Astrocyte (in vitro differentiated cells and primary cell): ENCODE measurements around the gene LMTK2. TPM values are rescaled to one million over a fixed set of nuclear protein-coding genes. Genes with fewer than 3 reads are reported as not detected.

Experiments used
- DNase-seq: peaks from one replicate; pipeline ENCODE4 v3.0.0-alpha.2; 2010; ENCODE audit warnings: low read depth
- FAIRE-seq: peaks from 2 replicates; lab custom pipeline; 2011; peaks lifted over from hg19 to GRCh38; lab: Jason Lieb, UNC
- H2AFZ ChIP-seq: 2 replicates; pipeline ENCODE4 v1.6.0; 2012; ENCODE audit warnings: low read depth, low read length, inconsistent platforms
- H3K27ac ChIP-seq: 2 replicates; pipeline ENCODE4 v1.5.1; 2011; ENCODE audit warnings: low read depth, low read length, inconsistent platforms
- H3K27me3 ChIP-seq: 2 replicates; pipeline ENCODE4 v1.6.0; 2011; ENCODE audit warnings: low read length, inconsistent platforms; ENCODE audit not compliant: insufficient read depth
- H3K36me3 ChIP-seq: 2 replicates; pipeline ENCODE4 v1.5.1; 2011; ENCODE audit warnings: low read length, inconsistent platforms; ENCODE audit not compliant: insufficient read depth
- H3K4me1 ChIP-seq: 2 replicates; pipeline ENCODE4 v1.5.1; 2011; ENCODE audit warnings: low read length, inconsistent platforms; ENCODE audit not compliant: insufficient read depth
- H3K4me2 ChIP-seq: 2 replicates; pipeline ENCODE4 v1.6.0; 2012; ENCODE audit warnings: low read length, inconsistent platforms
- H3K4me3 ChIP-seq: 2 replicates; pipeline ENCODE4 v1.5.1; 2011; ENCODE audit warnings: low read depth, mild to moderate bottlenecking, low read length, inconsistent platforms; ENCODE audit not compliant: insufficient read depth
- H3K79me2 ChIP-seq: 2 replicates; pipeline ENCODE4 v1.6.0; 2012; ENCODE audit warnings: mild to moderate bottlenecking, low read length, inconsistent platforms; ENCODE audit not compliant: insufficient read depth
- H3K9ac ChIP-seq: 2 replicates; pipeline ENCODE4 v1.6.0; 2012; ENCODE audit warnings: mild to moderate bottlenecking, low read length, inconsistent platforms
- H3K9me3 ChIP-seq: 2 replicates; pipeline ENCODE4 v1.5.1; 2012; ENCODE audit warnings: low read depth, mild to moderate bottlenecking, low read length, inconsistent platforms; ENCODE audit not compliant: insufficient read depth
- H4K20me1 ChIP-seq: 2 replicates; pipeline ENCODE4 v1.6.0; 2012; ENCODE audit warnings: low read length, inconsistent platforms; ENCODE audit not compliant: insufficient read depth
- H3K27ac Mint-ChIP-seq: one replicate; pipeline ENCODE4 v1.8.0; 2021; ENCODE audit warnings: mild to moderate bottlenecking, mixed read lengths; ENCODE audit not compliant: unreplicated experiment
- H3K27me3 Mint-ChIP-seq: one replicate; pipeline ENCODE4 v1.8.0; 2021; ENCODE audit warnings: low read depth, mixed read lengths; ENCODE audit not compliant: unreplicated experiment
- H3K36me3 Mint-ChIP-seq: one replicate; pipeline ENCODE4 v1.8.0; 2021; ENCODE audit warnings: low read depth, mixed read lengths; ENCODE audit not compliant: unreplicated experiment
- H3K4me1 Mint-ChIP-seq: one replicate; pipeline ENCODE4 v1.8.0; 2021; ENCODE audit warnings: low read depth, mixed read lengths; ENCODE audit not compliant: unreplicated experiment
- H3K4me3 Mint-ChIP-seq: one replicate; pipeline ENCODE4 v1.8.0; 2021; ENCODE audit warnings: mild to moderate bottlenecking, moderate library complexity, mixed read lengths; ENCODE audit not compliant: unreplicated experiment
- H3K9me3 Mint-ChIP-seq: one replicate; pipeline ENCODE4 v1.8.0; 2021; ENCODE audit warnings: mild to moderate bottlenecking, mixed read lengths; ENCODE audit not compliant: unreplicated experiment
- CTCF ChIP-seq: IDR thresholded peaks from 2 replicates; pipeline ENCODE4 v1.5.1; 2011; ENCODE audit warnings: low read depth, mild to moderate bottlenecking, inconsistent platforms, low read length, moderate library complexity; ENCODE audit not compliant: insufficient read depth
- EZH2 ChIP-seq: IDR thresholded peaks from 2 replicates; pipeline ENCODE4 v1.6.1; 2012; ENCODE audit warnings: mild to moderate bottlenecking, low read length, inconsistent platforms; ENCODE audit not compliant: insufficient read depth
- total RNA-seq: library from RNA; stranded (reverse); gene quantifications from 2 replicates; pipeline ENCODE4 v1.2.1, GENCODE V29; 2021

The LMTK2 gene
- total RNA-seq, 1 donor from 2014 or later: 15.2 TPM

- no peaks in the 10 kb centered on the region for H3K4me1 ChIP-seq
- no peak for DNase-seq
- no peak overlapping the region for H3K4me3 ChIP-seq
- H2AFZ ChIP-seq: no peak overlapping the region
- no peak for TF ChIP-seq EZH2
- no peak for TF ChIP-seq CTCF
- no peak overlapping the region for H3K4me3 Mint-ChIP-seq
- no peaks in the 10 kb centered on the region for H3K9me3 ChIP-seq
- no peaks in the 10 kb centered on the region for H3K9me3 Mint-ChIP-seq
- no peaks in the 10 kb centered on the region for H3K36me3 ChIP-seq
- no peak overlapping the region for H3K27ac Mint-ChIP-seq
- no peaks in the 10 kb centered on the region for H3K36me3 Mint-ChIP-seq
- peaks cover 8% of the 10 kb centered on the region for H3K27me3 Mint-ChIP-seq
- H3K9ac ChIP-seq: no peak overlapping the region
- H4K20me1 ChIP-seq: no peaks in the 10 kb centered on the region
- no peak overlapping the region for H3K27ac ChIP-seq
- no peak for FAIRE-seq
- H3K79me2 ChIP-seq: no peaks in the 10 kb centered on the region
- no peak overlapping the region for H3K4me2 ChIP-seq
- no peaks in the 10 kb centered on the region for H3K27me3 ChIP-seq
- H3K4me1 Mint-ChIP-seq: no peaks in the 10 kb centered on the region
Observed at GRCh38 chr7:98088109-98088508, 18.6 kb upstream of the LMTK2 start.

GRCh38 chr7:98090116-98090515 is 16.5 kb upstream of the LMTK2 start:
- H3K36me3 Mint-ChIP-seq: no peaks in the 10 kb centered on the region
- H3K4me1 ChIP-seq: no peaks in the 10 kb centered on the region
- H4K20me1 ChIP-seq: no peaks in the 10 kb centered on the region
- no peak overlapping the region for H3K4me2 ChIP-seq
- TF ChIP-seq EZH2: no peak
- TF ChIP-seq CTCF: no peak
- H3K4me3 Mint-ChIP-seq: no peak overlapping the region
- H3K9me3 ChIP-seq: no peaks in the 10 kb centered on the region
- no peak for DNase-seq
- no peaks in the 10 kb centered on the region for H3K27me3 ChIP-seq
- H3K4me1 Mint-ChIP-seq: no peaks in the 10 kb centered on the region
- no peak overlapping the region for H3K9ac ChIP-seq
- H3K27ac ChIP-seq: no peak overlapping the region
- peaks cover 4% of the 10 kb centered on the region for H3K27me3 Mint-ChIP-seq
- no peak for FAIRE-seq
- H3K9me3 Mint-ChIP-seq: peaks cover 2% of the 10 kb centered on the region
- H3K79me2 ChIP-seq: no peaks in the 10 kb centered on the region
- no peaks in the 10 kb centered on the region for H3K36me3 ChIP-seq
- no peak overlapping the region for H3K4me3 ChIP-seq
- H2AFZ ChIP-seq: no peak overlapping the region
- no peak overlapping the region for H3K27ac Mint-ChIP-seq

GRCh38 chr7:98091061-98091460 is 15.6 kb upstream of the LMTK2 start:
- no peaks in the 10 kb centered on the region for H3K4me1 Mint-ChIP-seq
- FAIRE-seq (no peak), DNase-seq (peak; percentile 2)
- Histone ChIP-seq H3K27me3 (no peaks in the 10 kb centered on the region), H3K4me2 (no peak overlapping the region), H4K20me1 (no peaks in the 10 kb centered on the region), H3K9me3 (no peaks in the 10 kb centered on the region), H3K79me2 (no peaks in the 10 kb centered on the region), H3K4me3 (no peak overlapping the region), H3K9ac (no peak overlapping the region), H3K4me1 (no peaks in the 10 kb centered on the region), H3K27ac (no peak overlapping the region), H3K36me3 (no peaks in the 10 kb centered on the region), H2AFZ (no peak overlapping the region)
- H3K9me3 Mint-ChIP-seq: peaks cover 6% of the 10 kb centered on the region
- H3K27me3 Mint-ChIP-seq: peaks cover 2% of the 10 kb centered on the region
- no peak overlapping the region for H3K27ac Mint-ChIP-seq
- H3K4me3 Mint-ChIP-seq: no peak overlapping the region
- H3K36me3 Mint-ChIP-seq: no peaks in the 10 kb centered on the region
- TF ChIP-seq CTCF (no peak), EZH2 (no peak)
